ENCODE data around the gene SWAP70. TPM values are rescaled to one million over a fixed set of nuclear protein-coding genes. Genes with fewer than 3 reads are reported as not detected.

Gene SWAP70
- total and polyA plus RNA-seq, 9 of the 15 experiments (the other 6 are each of a cell fraction or from before 2014, with no cell fraction given), result 1.7 to 4.9 (median 3.9) TPM

- no peak for TF ChIP-seq XRCC4 (IDR thresholded peaks at IDR 0.05; ENCODE audit: extremely low read depth, insufficient read depth, insufficient read length)
- no peak for TF ChIP-seq RBM15 (IDR thresholded peaks at IDR 0.05; ENCODE audit: insufficient read depth, low read length)
- TF ChIP-seq BRF2 (IDR thresholded peaks at IDR 0.05; ENCODE audit: borderline replicate concordance, insufficient read depth, insufficient read length), result no peak
- TF ChIP-seq HLTF (IDR thresholded peaks at IDR 0.05), result no peak
- no peak for TF ChIP-seq MAZ (CRISPR knock-in tag; conservative IDR thresholded peaks at IDR 0.05 in 1 of 2, IDR thresholded peaks at IDR 0.05 in 1 of 2)
Measured at GRCh38 chr11:9651481-9651880, 12.4 kb upstream of the SWAP70 start (continued).

- peak; percentile 15 to 60 (median 30) for DNase-seq (ENCODE audit: extremely low read depth in 1 of 4, low spot score in 3 of 4)
- H3K9me1 ChIP-seq (ENCODE audit: control insufficient read depth, insufficient read depth, low read length), result no peaks in the 10 kb centered on the region
- peak overlapping the region; percentile 29; the same call in 1 of the 2 replicates for H3K4me2 ChIP-seq (ENCODE audit: insufficient read depth, low read length)
- no peak overlapping the region for H3K4me3 ChIP-seq
- no peaks in the 10 kb centered on the region for H3K79me2 ChIP-seq (ENCODE audit: control insufficient read depth, insufficient read depth, low read length)
- no peaks in the 10 kb centered on the region for H3K36me3 ChIP-seq (ENCODE audit: control insufficient read depth, insufficient read depth, low read length)
- H3K4me1 ChIP-seq (replicated peaks in 1 of 2; ENCODE audit: control insufficient read depth in 2 of 2, insufficient read depth in 2 of 2, low read length in 2 of 2), result peaks cover 6 to 16% of the 10 kb centered on the region in 2 experiments
- in situ Hi-C loops (cut with MboI) (no loop called here), intact Hi-C loops (cut with micrococcal nuclease) (no loop called here)
- POLR2A ChIA-PET, result interaction anchor here (0.5 to 1.5 kb wide), 8 partner anchors 11 to 954 kb away, joined by 3 to 6 read pairs (median 4); no protein-coding TSS in a partner anchor
- H2AFZ ChIP-seq (ENCODE audit: low read depth, low read length), result peak overlapping the region; percentile 51
- no peaks in the 10 kb centered on the region for H3K27me3 ChIP-seq (ENCODE audit: control insufficient read depth in 2 of 2, insufficient read depth in 2 of 2, low read length in 2 of 2)
- no peaks in the 10 kb centered on the region for H3K9me3 ChIP-seq (replicated peaks; ENCODE audit: control insufficient read depth, insufficient read depth, low read depth, low read length)
- CTCF ChIA-PET (ENCODE audit: low intra/inter-chr PET ratio), result interaction anchor here (0.6 kb wide), 1 partner anchor 123 kb away, joined by 6 read pairs; no protein-coding TSS in a partner anchor
- no peak overlapping the region for H3K9ac ChIP-seq (ENCODE audit: insufficient read depth in 1 of 2, low read depth in 2 of 2, low read length in 2 of 2)
- H3K27ac ChIP-seq (ENCODE audit: extremely low read depth, low read depth, low read length), result peak overlapping the region; percentile 48; the same call in 2 of the 3 replicates
- BruUV-seq (replicated peaks), result no TSS peak
- FAIRE-seq, result peak; percentile 79
- peak; percentile 85 for ATAC-seq
- H4K20me1 ChIP-seq (replicated peaks; ENCODE audit: control insufficient read depth, insufficient read depth, low read length), result no peaks in the 10 kb centered on the region
- no peak for TF ChIP-seq ASH1L (IDR thresholded peaks at IDR 0.05; ENCODE audit: borderline replicate concordance, low read depth, partially characterized antibody)
- TF ChIP-seq MTF1 (CRISPR knock-in tag; IDR thresholded peaks at IDR 0.05; ENCODE audit: borderline replicate concordance), result no peak
- no peak for TF ChIP-seq FOXA1 (IDR thresholded peaks at IDR 0.05; ENCODE audit: borderline replicate concordance)
- TF ChIP-seq U2AF2 (optimal IDR thresholded peaks at IDR 0.05; ENCODE audit: low read depth, low read length), result no peak
- peak; percentile 29; the same call in 1 of the 2 replicates for TF ChIP-seq VEZF1 (CRISPR knock-in tag; IDR thresholded peaks at IDR 0.05)
- no peak for TF ChIP-seq ELK3 (CRISPR knock-in tag; IDR thresholded peaks at IDR 0.05)
- TF ChIP-seq ILK (tag; IDR thresholded peaks at IDR 0.05; ENCODE audit: borderline replicate concordance, low read depth), result no peak
- 0 out of 2 replicates have a peak, but pooled peaks have one; percentile 47 for TF ChIP-seq FOXP1 (CRISPR knock-in tag; IDR thresholded peaks at IDR 0.05)
Measured at GRCh38 chr11:9651899-9652748, 11.8 kb upstream of the SWAP70 start.

Measured in K562 (cell line).